H1 (cell line): ENCODE data around the gene GAK.

Experiments used
- BRCA1 ChIP-seq: IDR thresholded peaks from 2 replicates; pipeline ENCODE4 v1.6.1; 2012; ENCODE audit warnings: low read depth, low read length, improper control_type of control experiment
- CTCF ChIP-seq, 3 experiments: IDR thresholded peaks; 1 replicate in 2 of 3; 2 replicates in 1 of 3; pipeline versions ENCODE4 v1.5.1 to v1.6.1; 2011; ENCODE audit warnings: low read length in 3 of 3, mild to moderate bottlenecking in 3 of 3, inconsistent platforms in 2 of 3, low read depth in 1 of 3, moderate library complexity in 1 of 3; ENCODE audit not compliant: insufficient read depth in 1 of 3; ENCODE audit errors: control extremely low read depth in 1 of 3
- EZH2 ChIP-seq: fragments of 200-600 bp; sonication (generic); IDR thresholded peaks from 2 replicates; pipeline ENCODE4 v1.7.1; 2012; ENCODE audit warnings: low read depth, mild to moderate bottlenecking, moderate library complexity, low read length, inconsistent platforms; ENCODE audit not compliant: severe bottlenecking
- SIN3A ChIP-seq, 2 experiments: IDR thresholded peaks in 1 of 2; conservative IDR thresholded peaks in 1 of 2; 2 replicates each; pipeline ENCODE4 v1.6.1; 2011 to 2012; ENCODE audit warnings: low read length in 2 of 2, improper control_type of control experiment in 1 of 2, low read depth in 1 of 2, mild to moderate bottlenecking in 1 of 2
- SP1 ChIP-seq: IDR thresholded peaks from 2 replicates; pipeline ENCODE4 v1.6.1; 2011; ENCODE audit warnings: low read depth, low read length
- TAF1 ChIP-seq: IDR thresholded peaks from 2 replicates; pipeline ENCODE4 v1.6.1; 2011; ENCODE audit warnings: mild to moderate bottlenecking, low read depth, low read length

- no peak for TF ChIP-seq TAF1
- TF ChIP-seq BRCA1 = no peak
- no peak for TF ChIP-seq SP1
- TF ChIP-seq CTCF (IDR thresholded peaks at IDR 0.05; ENCODE audit: control extremely low read depth in 1 of 3, insufficient read depth in 1 of 3, low read depth in 1 of 3, low read length in 3 of 3) = no peak
- no peak for TF ChIP-seq SIN3A (conservative IDR thresholded peaks at IDR 0.05 in 1 of 2, IDR thresholded peaks at IDR 0.05 in 1 of 2; ENCODE audit: low read depth in 1 of 2, low read length in 2 of 2)
- no peak for TF ChIP-seq EZH2
These were observed 24.6 kb upstream of the GAK start for GRCh38 chr4:956531-957230.
